Colonic mucosa (tissue), 4 donors: ENCODE results near the gene PLCL1. TPM values are rescaled to one million over a fixed set of nuclear protein-coding genes. Genes with fewer than 3 reads are reported as not detected.

Experiments
- DNase-seq: peaks from one replicate; pipeline ENCODE4 v3.0.0-alpha.2; 2020
- H3K27ac ChIP-seq: fragments of 200-600 bp; one replicate; pipeline ENCODE4 v1.8.0; 2021
- H3K27me3 ChIP-seq: fragments of 200-600 bp; one replicate; pipeline ENCODE4 v1.8.0; 2021
- H3K36me3 ChIP-seq: fragments of 200-600 bp; one replicate; pipeline ENCODE4 v1.8.0; 2021
- H3K4me1 ChIP-seq: fragments of 200-600 bp; one replicate; pipeline ENCODE4 v1.8.0; 2021; ENCODE audit warnings: mild to moderate bottlenecking
- H3K4me3 ChIP-seq: fragments of 200-600 bp; one replicate; pipeline ENCODE4 v1.8.0; 2021
- H3K9ac ChIP-seq, 2 donors: one replicate each; pipeline ENCODE4 v1.7.0; 2013; ENCODE audit warnings: control low read depth in 2 of 2, low read depth in 2 of 2, low read length in 2 of 2
- H3K9me3 ChIP-seq: fragments of 200-600 bp; one replicate; pipeline ENCODE4 v1.8.0; 2021
- CTCF ChIP-seq: fragments of 200-600 bp; IDR thresholded peaks from one replicate; pipeline ENCODE4 v1.8.0; 2022; ENCODE audit warnings: antibody characterized with exemption, mild to moderate bottlenecking
- intact Hi-C: fragments of 100-400 bp; cut with DNase I; formaldehyde crosslinking; loops from one replicate; pipeline ENCODE4 v1.14.1; 2022
- total RNA-seq, 2 donors: library from RNA; stranded (reverse); fragmentation: NEBNext Ultra II Directional in 1 of 2; extraction: Animal tissue kit (Norgen Biotek cat#: 25700) in 1 of 2; gene quantifications; one replicate each; pipeline ENCODE4 v1.2.1, GENCODE V29; 2021
- donor health status: healthy.
- donor health status: DM: no; HTN: no; CAD: no.
- donor health status: DM: no; HTN: no; CAD: no.

Gene PLCL1
- total RNA-seq, 2 donors from 2014 or later, result 0.30 to 1.3 TPM

- TF ChIP-seq CTCF, result no peak
Measured at GRCh38 chr2:197795277-197795676, 9.1 kb upstream of the PLCL1 start.

DNA sequence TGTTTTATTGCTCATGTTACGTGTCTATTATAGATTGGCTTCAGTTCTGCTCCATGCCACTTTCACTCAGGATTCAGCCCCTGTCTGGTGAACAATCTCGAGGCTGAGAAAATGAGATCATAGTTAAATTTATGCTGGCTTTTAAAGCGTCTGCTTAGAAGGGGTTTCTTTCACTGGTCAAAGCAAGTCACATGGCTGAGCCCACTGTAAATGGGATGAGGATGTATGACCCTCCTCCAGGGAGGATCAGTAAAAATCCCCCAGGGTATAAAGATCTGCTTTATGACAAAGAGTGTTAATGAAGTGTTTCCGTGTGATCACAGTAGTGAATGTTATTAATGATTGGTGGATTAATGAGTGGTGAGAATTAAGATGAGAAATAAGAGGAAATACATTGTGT, 6.2 kb upstream of the PLCL1 start:
- H3K36me3 ChIP-seq, result no peaks in the 10 kb centered on the region
- no peak overlapping the region for H3K9ac ChIP-seq
- no peaks in the 10 kb centered on the region for H3K27me3 ChIP-seq
- no peak for TF ChIP-seq CTCF
- no peaks in the 10 kb centered on the region for H3K9me3 ChIP-seq
- no peak for DNase-seq
- no peak overlapping the region for H3K27ac ChIP-seq
- no peak overlapping the region for H3K4me3 ChIP-seq
- no peaks in the 10 kb centered on the region for H3K4me1 ChIP-seq
- intact Hi-C loops, result no loop called here

More at GRCh38 chr2:197795277-197795676, 9.1 kb upstream of the PLCL1 start:
- no peak overlapping the region for H3K4me3 ChIP-seq
- intact Hi-C loops, result no loop called here
- no peaks in the 10 kb centered on the region for H3K27me3 ChIP-seq
- no peaks in the 10 kb centered on the region for H3K9me3 ChIP-seq
- no peak for DNase-seq
- no peak overlapping the region for H3K9ac ChIP-seq
- no peaks in the 10 kb centered on the region for H3K4me1 ChIP-seq
- no peaks in the 10 kb centered on the region for H3K36me3 ChIP-seq
- no peak overlapping the region for H3K27ac ChIP-seq

- Histone ChIP-seq H3K36me3 (no peaks in the 10 kb centered on the region), H3K9ac (no peak overlapping the region), H3K27me3 (no peaks in the 10 kb centered on the region), H3K27ac (no peak overlapping the region), H3K4me1 (no peaks in the 10 kb centered on the region), H3K4me3 (no peak overlapping the region), H3K9me3 (no peaks in the 10 kb centered on the region)
- TF ChIP-seq CTCF, result no peak
- DNase-seq, result no peak
- intact Hi-C loops, result no loop called here
Measured at GRCh38 chr2:197799068-197799467, 5.3 kb upstream of the PLCL1 start.

DNA sequence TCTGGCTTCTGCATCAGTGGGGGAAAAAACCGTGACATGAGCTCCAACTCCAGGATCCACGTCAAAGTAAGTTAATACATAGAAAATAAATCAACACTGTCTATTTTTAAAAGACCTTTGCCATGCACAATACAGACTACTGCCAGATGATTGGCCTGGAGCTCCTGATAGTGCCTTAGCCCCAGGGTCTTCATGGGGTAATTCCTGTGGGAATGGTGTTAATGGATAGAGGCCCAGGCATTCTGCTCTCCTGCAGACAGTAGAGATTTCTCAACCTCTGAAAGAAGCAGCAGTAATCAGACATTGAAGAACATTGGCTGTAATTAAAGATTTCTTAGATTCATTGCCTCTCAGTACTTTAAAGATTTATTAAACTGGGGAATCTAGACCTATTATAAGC, 4.3 kb upstream of the PLCL1 start:
- peaks cover 7% of the 10 kb centered on the region for H3K27me3 ChIP-seq
- no peak overlapping the region for H3K27ac ChIP-seq
- no peaks in the 10 kb centered on the region for H3K36me3 ChIP-seq
- H3K4me1 ChIP-seq, result no peaks in the 10 kb centered on the region
- no peaks in the 10 kb centered on the region for H3K9me3 ChIP-seq
- no peak overlapping the region for H3K9ac ChIP-seq
- no peak for DNase-seq
- intact Hi-C loops, result loop anchor here (2.0 to 5.0 kb wide), 2 partner anchors 252 to 497 kb away; no protein-coding TSS in a partner anchor
- no peak for TF ChIP-seq CTCF
- H3K4me3 ChIP-seq, result no peak overlapping the region

DNA sequence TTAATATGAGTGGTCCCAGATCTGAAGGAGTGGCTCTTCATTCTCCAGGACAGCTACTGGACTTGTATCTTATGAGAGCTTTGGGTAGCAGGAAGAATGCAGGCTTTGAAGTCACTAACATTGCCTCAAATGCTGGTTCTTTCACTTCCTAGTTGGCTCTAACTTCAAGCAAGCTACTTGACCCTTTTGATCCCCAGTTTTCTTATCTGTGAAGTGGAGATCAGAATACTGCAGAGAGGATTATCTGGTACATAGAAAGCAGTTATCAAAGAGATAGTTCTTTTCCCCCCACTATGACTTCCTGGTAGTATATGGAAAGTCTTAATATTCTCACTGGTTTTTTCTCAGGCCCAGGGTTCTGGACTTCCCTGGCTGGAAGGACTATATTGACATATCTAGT, 3.4 kb upstream of the PLCL1 start:
- DNase-seq, result no peak
- H3K4me1 ChIP-seq, result no peaks in the 10 kb centered on the region
- no peak for TF ChIP-seq CTCF
- peaks cover 9% of the 10 kb centered on the region for H3K27me3 ChIP-seq
- H3K36me3 ChIP-seq, result no peaks in the 10 kb centered on the region
- no peak overlapping the region for H3K27ac ChIP-seq
- intact Hi-C loops, result loop anchor here (2.0 to 5.0 kb wide), 2 partner anchors 251 to 496 kb away; no protein-coding TSS in a partner anchor
- no peak overlapping the region for H3K9ac ChIP-seq
- no peak overlapping the region for H3K4me3 ChIP-seq
- H3K9me3 ChIP-seq, result no peaks in the 10 kb centered on the region
